GM19324 (cell line): Measurements from ENCODE around the gene ARHGAP20.

Experiments used
- ATAC-seq: cut with Tn5 transposase; IDR thresholded peaks from one replicate; pipeline ENCODE4 v1.9.1; 2021; ENCODE audit warnings: mild to moderate bottlenecking, moderate library complexity; ENCODE audit not compliant: unreplicated experiment, low FRiP score

ARHGAP20 gene

GRCh38 chr11:110529043-110529442 lies 183.2 kb downstream of the ARHGAP20 start:
- no peak for ATAC-seq

DNA sequence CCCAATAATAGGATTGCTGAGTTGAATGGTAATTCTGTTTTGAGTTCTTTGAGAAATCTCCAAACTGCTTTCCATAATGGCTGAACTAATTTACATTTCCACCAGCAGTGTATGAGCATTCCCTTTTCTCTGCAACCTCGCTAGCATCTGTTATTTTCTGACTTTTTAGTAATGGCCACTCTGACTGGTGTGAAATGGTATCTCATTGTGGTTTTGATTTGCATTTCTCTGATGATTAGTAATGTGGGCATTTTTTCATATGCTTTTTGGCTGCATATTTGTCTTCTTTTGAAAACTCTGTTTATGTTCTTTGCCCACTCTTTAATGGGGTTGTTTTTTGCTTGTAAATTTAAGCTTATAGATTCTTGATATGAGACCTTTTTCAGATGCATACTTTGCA lies 185.1 kb downstream of the ARHGAP20 start:
- ATAC-seq = no peak
